Small intestine (tissue), 7 donors: ENCODE measurements around the gene TRAPPC3. TPM values are rescaled to one million over a fixed set of nuclear protein-coding genes. Genes with fewer than 3 reads are reported as not detected.

Experiments used
- DNase-seq, 2 donors: peaks; one replicate each; pipeline versions ENCODE4 v3.0.0 to v3.0.0-alpha.2; 2013
- FAIRE-seq: peaks from 2 replicates; lab custom pipeline; 2012; peaks lifted over from hg19 to GRCh38; lab: Jason Lieb, UNC
- H3K27ac ChIP-seq, 3 donors: one replicate each; pipeline ENCODE4 v1.5.1; 2013; ENCODE audit warnings: low read length in 2 of 3, mild to moderate bottlenecking in 2 of 3, control low read depth in 1 of 3, inconsistent platforms in 1 of 3, low read depth in 1 of 3, moderate library complexity in 1 of 3
- H3K27me3 ChIP-seq, 3 donors: one replicate each; pipeline ENCODE4 v1.6.1; 2013; ENCODE audit warnings: low read length in 3 of 3, inconsistent platforms in 1 of 3; ENCODE audit not compliant: control insufficient read depth in 3 of 3, insufficient read depth in 3 of 3
- H3K36me3 ChIP-seq, 3 donors: one replicate each; pipeline ENCODE4 v1.6.1; 2013; ENCODE audit warnings: low read length in 3 of 3, inconsistent platforms in 1 of 3, low read depth in 1 of 3, mild to moderate bottlenecking in 1 of 3, moderate library complexity in 1 of 3; ENCODE audit not compliant: control insufficient read depth in 3 of 3, insufficient read depth in 2 of 3
- H3K4me1 ChIP-seq, 3 donors: one replicate each; pipeline ENCODE4 v1.6.1; 2013; ENCODE audit warnings: low read length in 2 of 3, inconsistent platforms in 1 of 3, low read depth in 1 of 3, mild to moderate bottlenecking in 1 of 3, moderate library complexity in 1 of 3; ENCODE audit not compliant: control insufficient read depth in 3 of 3, insufficient read depth in 2 of 3
- H3K4me3 ChIP-seq, 3 donors: one replicate each; pipeline ENCODE4 v1.5.1; 2013; ENCODE audit warnings: low read length in 3 of 3, control low read depth in 1 of 3, inconsistent platforms in 1 of 3, low read depth in 1 of 3, mild to moderate bottlenecking in 1 of 3, moderate library complexity in 1 of 3
- H3K9me3 ChIP-seq, 2 donors: one replicate each; pipeline ENCODE4 v1.6.1; 2013; ENCODE audit warnings: low read depth in 1 of 2, low read length in 1 of 2; ENCODE audit not compliant: control insufficient read depth in 2 of 2, insufficient read depth in 1 of 2
- WGBS, 3 donors: extraction: QIAGEN DNeasy Blood & Tissue Kit; methylation state at CpG; one replicate each; pipeline ENCODE4 v1.1.7; 2013; 5-methylcytosine and 5-hydroxymethylcytosine counted together
- polyA plus RNA-seq, 4 donors: library from polyadenylated mRNA; stranded (reverse) in 3 of 4; unstranded in 1 of 4; fragments of 200-250 nt in 3 of 4; fragments of 120-200 nt in 1 of 4; gene quantifications; one replicate each; pipeline versions ENCODE4 v1.2.1 to v1.2.3, GENCODE V29; 2013
- donor health status: healthy with polysubstance abuse.
- donor health status: control.
- donor health status: control.
- donor health status: Bipolar disorder and iron deficiency.
- donor health status: healthy.

The TRAPPC3 gene
- polyA plus RNA-seq, 4 donors, result 61.8 to 90.5 (median 71.6) TPM

- DNase-seq (peak in 1 of 2 donors; percentile 71), FAIRE-seq (no peak)
- H3K36me3 ChIP-seq, result peaks cover 0 to 19% (median 0%) of the 10 kb centered on the region in 3 donors
- 0 to 1% (median 1%) methylated on average over 45 to 69 of the region's 69 CpGs for WGBS, 3 donors
- peak overlapping the region; percentile 80 to 99 (median 92) for H3K27ac ChIP-seq
- H3K4me3 ChIP-seq, result peak overlapping the region; percentile 62 to 99 (median 94)
- peaks cover under 1 to 38% (median 13%) of the 10 kb centered on the region in 3 donors for H3K4me1 ChIP-seq
- no peaks in the 10 kb centered on the region for H3K9me3 ChIP-seq
- H3K27me3 ChIP-seq, result no peaks in the 10 kb centered on the region
These were observed 7.2 kb upstream of the TRAPPC3 start for GRCh38 chr1:36156329-36157114.

GRCh38 chr1:36155408-36156328, 6.4 kb upstream of the TRAPPC3 start, which contains the start of gene MAP7D1:
MAP7D1 (plus strand) TSS chr1:36156160; CDS start chr1:36156418, 258 bp downstream.
- Histone ChIP-seq H3K9me3 (no peaks in the 10 kb centered on the region), H3K27me3 (no peaks in the 10 kb centered on the region), H3K4me1 (peaks cover 3 to 33% (median 16%) of the 10 kb centered on the region in 3 donors), H3K4me3 (peak within 1 kb of the TSS; percentile 69 to 99 (median 94)), H3K36me3 (peaks cover 0 to 15% (median 0%) of the 10 kb centered on the region in 3 donors), H3K27ac (peak within 1 kb of the TSS; percentile 80 to 99 (median 92))
- DNase-seq, result peak; percentile 87 to 94
- FAIRE-seq, result no peak
- 0 to 1% (median 1%) methylated on average over 30 to 88 of the region's 88 CpGs for WGBS, 3 donors

GRCh38 chr1:36154765-36155407, 5.6 kb upstream of the TRAPPC3 start:
- no peak for FAIRE-seq
- DNase-seq, result no peak
- H3K4me3 ChIP-seq, result peak overlapping the region; percentile 69 to 99 (median 94)

GRCh38 chr1:36154335-36154734, 5.0 kb upstream of the TRAPPC3 start:
- Histone ChIP-seq H3K36me3 (peaks cover 0 to 4% (median 0%) of the 10 kb centered on the region in 3 donors), H3K27me3 (no peaks in the 10 kb centered on the region), H3K27ac (no peak overlapping the region), H3K9me3 (no peaks in the 10 kb centered on the region), H3K4me1 (peaks cover 3 to 38% (median 20%) of the 10 kb centered on the region in 3 donors), H3K4me3 (no peak overlapping the region)
- FAIRE-seq, result no peak
- 88 to 90% (median 88%) methylated on average over 6 of the region's 6 CpGs for WGBS, 3 donors
- DNase-seq, result no peak

More at GRCh38 chr1:36154765-36155407, 5.6 kb upstream of the TRAPPC3 start:
- Histone ChIP-seq H3K27me3 (no peaks in the 10 kb centered on the region), H3K27ac (peak overlapping the region; percentile 80 to 99 (median 90)), H3K9me3 (no peaks in the 10 kb centered on the region), H3K4me1 (peaks cover 3 to 34% (median 20%) of the 10 kb centered on the region in 3 donors), H3K36me3 (peaks cover 0 to 9% (median 0%) of the 10 kb centered on the region in 3 donors)
- 47 to 60% (median 57%) methylated on average over 5 to 6 of the region's 6 CpGs for WGBS, 3 donors

GRCh38 chr1:36153476-36153875, 4.2 kb upstream of the TRAPPC3 start:
- 93 to 96% (median 95%) methylated on average over 6 of the region's 6 CpGs for WGBS, 3 donors
- DNase-seq (no peak), FAIRE-seq (no peak)

GRCh38 chr1:36151845-36152203, 2.5 kb upstream of the TRAPPC3 start:
- FAIRE-seq (no peak), DNase-seq (no peak)
- peaks cover 0 to 5% (median 0%) of the 10 kb centered on the region in 3 donors for H3K36me3 ChIP-seq
- H3K4me3 ChIP-seq, result no peak overlapping the region
- H3K9me3 ChIP-seq, result no peaks in the 10 kb centered on the region
- H3K27ac ChIP-seq, result peak overlapping the region; percentile 11 to 97 (median 50)
- H3K27me3 ChIP-seq, result no peaks in the 10 kb centered on the region
- 49 to 76% (median 65%) methylated on average over 3 of the region's 3 CpGs for WGBS, 3 donors
- H3K4me1 ChIP-seq, result peaks cover 3 to 29% (median 15%) of the 10 kb centered on the region in 3 donors

More at GRCh38 chr1:36153476-36153875, 4.2 kb upstream of the TRAPPC3 start:
- Histone ChIP-seq H3K27ac (no peak overlapping the region), H3K4me1 (peaks cover 3 to 39% (median 20%) of the 10 kb centered on the region in 3 donors), H3K36me3 (peaks cover 0 to 3% (median 0%) of the 10 kb centered on the region in 3 donors), H3K9me3 (no peaks in the 10 kb centered on the region), H3K4me3 (no peak overlapping the region), H3K27me3 (no peaks in the 10 kb centered on the region)

GRCh38 chr1:36151134-36151844, 2.0 kb upstream of the TRAPPC3 start:
- Histone ChIP-seq H3K4me3 (no peak overlapping the region), H3K4me1 (peaks cover 3 to 29% (median 15%) of the 10 kb centered on the region in 3 donors), H3K27ac (peak overlapping the region; percentile 50 to 97 (median 73)), H3K27me3 (no peaks in the 10 kb centered on the region), H3K36me3 (peaks cover 0 to 7% (median 0%) of the 10 kb centered on the region in 3 donors), H3K9me3 (no peaks in the 10 kb centered on the region)
- 7 to 33% (median 24%) methylated on average over 1 of the region's 1 CpG for WGBS, 3 donors
- no peak for DNase-seq
- no peak for FAIRE-seq
